A673 (cell line): ENCODE results near the gene CARD19.

Experiments used
- CTCF ChIP-seq: fragments of 300-800, 200-600 bp; sonication (generic); conservative IDR thresholded peaks from 2 replicates; pipeline ENCODE4 v1.5.1; 2017; ENCODE audit warnings: low read depth, mild to moderate bottlenecking, antibody characterized with exemption, low read length, moderate library complexity, mixed read lengths
- EZH2 ChIP-seq: fragments of 200-600 bp; sonication (generic); IDR thresholded peaks from 2 replicates; pipeline ENCODE4 v1.6.1; 2017; ENCODE audit warnings: borderline replicate concordance, low read depth, mild to moderate bottlenecking, mixed read lengths, antibody characterized with exemption, low read length; ENCODE audit not compliant: poor library complexity, severe bottlenecking

- TF ChIP-seq CTCF (no peak), EZH2 (no peak)
Observed at GRCh38 chr9:93096811-93097382, 880 bp downstream of the CARD19 start.
